A673 (cell line): ENCODE data around the gene METTL8.

Source experiments
- CTCF ChIP-seq: fragments of 300-800, 200-600 bp; sonication (generic); conservative IDR thresholded peaks from 2 replicates; pipeline ENCODE4 v1.5.1; 2017; ENCODE audit warnings: low read depth, mild to moderate bottlenecking, antibody characterized with exemption, low read length, moderate library complexity, mixed read lengths
- EZH2 ChIP-seq: fragments of 200-600 bp; sonication (generic); IDR thresholded peaks from 2 replicates; pipeline ENCODE4 v1.6.1; 2017; ENCODE audit warnings: borderline replicate concordance, low read depth, mild to moderate bottlenecking, mixed read lengths, antibody characterized with exemption, low read length; ENCODE audit not compliant: poor library complexity, severe bottlenecking

DNA sequence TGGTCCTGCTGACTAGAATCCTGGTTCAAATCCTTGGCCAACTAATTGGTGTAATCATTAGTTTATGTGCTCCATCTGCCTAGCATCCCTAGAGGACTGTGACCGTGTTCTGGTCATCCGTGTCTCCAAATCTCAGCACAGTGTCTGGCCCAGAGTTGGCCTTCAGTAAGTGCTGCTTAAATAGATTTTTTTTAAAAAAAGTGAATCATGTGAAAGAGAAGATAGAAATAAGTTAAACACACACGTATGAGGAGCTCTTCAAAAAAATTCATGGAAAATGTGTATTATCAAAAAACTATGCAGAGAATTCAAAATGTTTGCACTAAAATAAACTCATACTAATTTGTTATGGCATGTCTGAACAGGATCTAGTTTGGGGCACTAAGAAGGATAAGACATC, 143.8 kb downstream of the METTL8 start:
- TF ChIP-seq CTCF (no peak), EZH2 (no peak)
